GM21619 (cell line): ENCODE data around the gene C5orf15.
"Not testable (repeated sequence)": the region's sequence is repeated elsewhere in the genome, so short reads cannot be mapped to it uniquely, and the experiment has no call there.

Experiments used
- ATAC-seq: cut with Tn5 transposase; IDR thresholded peaks from one replicate; pipeline ENCODE4 v1.9.1; 2021; ENCODE audit not compliant: unreplicated experiment

Gene C5orf15

GRCh38 chr5:133938929-133939328 lies 29.5 kb downstream of the C5orf15 start:
- ATAC-seq = no peak

DNA sequence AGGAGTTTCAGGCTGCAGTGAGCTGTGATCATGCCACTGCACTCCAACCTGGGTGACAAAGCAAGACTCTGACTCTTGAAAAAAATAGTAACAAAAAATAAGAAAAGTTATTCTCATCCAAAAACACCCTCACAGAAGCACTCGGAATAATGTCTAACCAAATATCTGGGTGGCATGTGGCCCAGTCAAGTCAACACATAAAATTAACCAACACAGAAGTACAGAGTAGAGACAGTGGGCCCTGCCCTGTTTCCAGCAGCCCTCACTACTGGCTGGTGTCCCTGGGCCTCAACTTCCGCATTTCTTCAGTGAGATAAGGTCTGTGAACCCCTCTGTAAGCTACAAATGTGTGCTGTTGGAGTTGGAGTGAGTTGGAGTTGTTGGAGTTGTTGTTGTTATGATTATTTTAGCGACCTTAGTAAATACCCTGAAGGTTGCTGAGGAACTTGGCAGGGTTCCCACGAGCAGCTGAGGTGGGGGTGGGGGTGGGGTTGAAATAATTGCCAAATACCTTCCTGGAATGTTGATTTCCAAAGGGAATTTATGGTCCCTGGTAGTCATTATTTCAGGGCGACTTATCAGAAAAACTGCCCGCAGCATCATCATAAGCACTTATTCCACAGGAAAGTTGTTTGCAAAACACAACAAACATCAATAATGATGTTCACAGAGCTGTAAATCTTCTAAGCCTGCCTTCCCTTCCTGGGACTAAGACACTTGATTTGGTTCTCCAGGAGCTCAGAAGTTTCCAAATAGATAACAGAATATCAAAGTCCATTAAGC lies 30.2 kb downstream of the C5orf15 start:
- no peak for ATAC-seq

DNA sequence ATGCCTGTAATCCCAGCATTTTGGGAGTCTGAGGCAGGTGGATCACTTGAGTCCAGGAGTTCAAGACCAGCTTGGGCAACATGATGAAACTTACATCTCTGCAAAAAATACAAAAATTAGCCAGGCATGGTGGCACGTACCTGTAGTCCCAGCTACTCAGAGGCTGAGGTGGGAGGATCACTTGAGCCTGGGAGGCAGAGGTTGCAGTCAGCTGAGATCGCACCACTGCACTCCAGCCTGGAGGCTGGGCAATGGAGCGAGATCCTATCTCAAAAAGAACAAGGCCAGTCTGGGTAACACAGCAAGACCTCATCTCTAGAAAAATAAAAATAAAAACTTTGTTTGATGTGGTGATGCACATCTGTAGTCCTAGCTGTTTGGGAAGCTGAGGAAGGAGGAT lies 30.8 kb downstream of the C5orf15 start:
- ATAC-seq = not testable (repeated sequence)

- ATAC-seq = no peak
Measured at GRCh38 chr5:133936651-133937015, 31.8 kb downstream of the C5orf15 start.

DNA sequence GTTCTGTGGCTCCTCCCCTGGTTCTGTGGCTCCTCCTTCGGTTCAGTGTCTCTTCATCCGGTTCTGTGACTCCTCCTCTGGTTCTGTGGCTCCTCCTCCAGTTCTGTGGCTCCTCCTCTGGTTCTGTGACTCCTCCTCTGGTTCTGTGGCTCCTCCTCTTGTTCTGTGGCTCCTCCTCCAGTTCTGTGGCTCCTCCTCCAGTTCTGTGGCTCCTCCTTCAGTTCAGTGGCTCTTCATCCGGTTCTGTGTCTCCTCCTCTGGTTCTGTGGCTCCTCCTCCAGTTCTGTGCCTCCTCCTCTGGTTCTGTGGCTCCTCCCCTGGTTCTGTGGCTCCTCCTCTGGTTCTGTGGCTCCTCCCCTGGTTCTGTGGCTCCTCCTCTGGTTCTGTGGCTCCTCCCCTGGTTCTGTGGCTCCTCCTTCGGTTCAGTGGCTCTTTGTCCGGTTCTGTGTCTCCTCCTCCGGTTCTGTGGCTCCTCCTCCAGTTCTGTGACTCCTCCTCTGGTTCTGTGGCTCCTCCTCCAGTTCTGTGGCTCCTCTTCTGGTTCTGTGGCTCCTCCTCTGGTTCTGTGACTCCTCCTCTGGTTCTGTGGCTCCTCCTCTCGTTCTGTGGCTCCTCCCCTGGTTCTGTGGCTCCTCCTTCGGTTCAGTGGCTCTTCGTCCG lies 32.3 kb downstream of the C5orf15 start:
- ATAC-seq = not testable (repeated sequence)

DNA sequence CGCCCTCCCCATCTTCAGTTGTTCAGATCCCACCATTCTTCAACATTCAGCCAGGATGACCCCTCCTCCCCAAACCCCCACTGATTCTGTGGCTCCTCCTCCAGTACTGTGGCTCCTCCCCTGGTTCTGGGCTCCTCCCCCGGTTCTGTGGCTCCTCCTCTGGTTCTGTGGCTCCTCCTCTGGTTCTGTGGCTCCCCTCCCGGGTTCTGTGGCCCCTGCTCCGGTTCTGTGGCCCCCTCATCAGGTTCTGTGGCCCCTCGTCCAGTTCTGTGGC lies 32.8 kb downstream of the C5orf15 start:
- ATAC-seq = no peak

DNA sequence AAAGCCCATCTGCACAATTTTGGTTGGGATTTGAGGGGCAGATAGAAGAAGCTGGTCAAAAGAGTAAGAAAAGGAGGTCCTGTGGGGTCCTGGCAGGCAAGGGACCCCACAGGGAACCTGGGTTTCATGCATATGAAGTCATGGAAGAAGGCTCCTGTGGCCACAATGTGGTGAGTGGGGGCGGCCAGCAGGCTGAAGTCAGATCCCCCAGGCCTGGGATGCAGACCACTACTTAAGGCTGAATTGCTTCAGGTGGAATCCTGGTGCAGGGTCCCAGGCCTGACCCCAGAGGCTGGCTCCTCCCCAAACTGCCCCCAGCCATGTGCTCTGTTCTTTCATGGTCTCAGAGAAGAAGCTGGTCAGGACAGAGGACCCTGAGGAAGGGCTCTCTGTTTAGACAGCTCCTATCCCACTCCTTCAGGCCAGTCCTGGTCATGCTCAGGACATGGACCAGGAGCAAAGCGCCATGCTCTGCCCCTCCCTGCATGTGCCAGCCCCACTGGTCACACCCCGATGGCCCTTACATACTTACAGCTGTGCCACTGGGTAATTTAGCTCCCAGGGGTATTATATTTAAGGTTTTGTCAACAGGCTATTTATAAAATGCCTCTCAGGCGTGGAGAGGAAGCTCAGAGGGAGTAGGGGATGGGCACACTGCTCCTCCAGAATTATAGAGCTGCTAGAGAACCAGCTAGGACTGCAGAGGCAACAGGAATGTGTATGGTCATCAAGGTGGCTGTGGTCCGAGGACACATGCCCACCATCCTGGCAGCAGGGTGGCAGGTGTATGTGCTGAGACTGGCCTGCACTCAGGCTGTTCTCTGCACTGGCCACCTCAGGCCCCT lies 33.4 kb downstream of the C5orf15 start:
- peak; percentile 37 for ATAC-seq

- ATAC-seq = no peak
Measured at GRCh38 chr5:133934311-133934710, 34.1 kb downstream of the C5orf15 start.

DNA sequence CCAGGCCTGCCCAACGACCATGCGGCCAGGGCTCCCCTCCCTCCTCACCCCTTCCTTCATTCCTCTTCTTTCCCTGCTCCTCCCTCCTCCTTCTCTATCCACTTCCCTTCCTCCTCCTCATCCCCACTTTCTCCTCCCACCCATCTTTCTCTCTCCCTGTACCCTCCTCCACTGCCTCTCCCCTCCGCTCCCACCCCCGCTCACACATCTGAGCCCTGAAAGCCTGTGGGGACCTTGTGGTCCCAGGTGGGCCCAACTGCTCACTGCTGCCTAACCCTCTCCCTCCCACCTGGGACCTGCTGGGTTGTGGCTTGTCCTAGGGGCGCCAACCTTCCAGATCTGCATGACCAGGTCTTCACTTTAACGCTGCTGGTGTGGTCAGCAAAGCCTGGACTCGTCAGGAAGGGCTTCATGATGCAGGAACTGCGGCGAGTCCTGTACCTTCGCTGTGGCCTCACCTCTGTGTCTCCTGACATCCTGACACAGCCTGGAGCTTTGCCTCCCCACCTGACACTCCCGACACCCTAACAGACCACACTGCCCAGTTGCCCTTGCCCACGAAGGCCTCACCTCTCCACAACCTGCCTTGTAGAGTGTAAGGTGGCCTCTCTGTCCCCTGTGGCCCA lies 34.6 kb downstream of the C5orf15 start:
- ATAC-seq = no peak

- ATAC-seq = no peak
Measured at GRCh38 chr5:133933169-133933509, 35.3 kb downstream of the C5orf15 start.

GRCh38 chr5:133932441-133933168 lies 35.8 kb downstream of the C5orf15 start:
- ATAC-seq = no peak

DNA sequence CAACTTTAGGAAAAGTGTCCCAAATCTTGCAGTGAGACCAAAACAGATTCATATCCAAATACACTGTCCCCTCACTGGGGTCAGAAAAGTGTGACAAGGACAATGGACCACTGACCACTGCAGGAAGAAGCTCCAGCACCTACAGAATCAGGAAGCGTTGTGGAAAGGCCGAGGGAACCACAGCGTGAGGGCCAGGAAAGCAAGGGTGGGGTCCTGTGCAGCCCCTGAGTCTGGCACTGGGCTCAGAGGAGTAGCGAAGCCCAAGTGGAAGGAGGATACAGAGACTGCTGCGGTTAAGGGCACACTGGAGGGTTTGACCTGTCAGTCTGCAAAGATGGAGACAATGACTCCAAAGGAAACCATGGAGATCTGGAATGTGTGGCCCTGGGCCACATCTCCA lies 36.9 kb downstream of the C5orf15 start:
- no peak for ATAC-seq

DNA sequence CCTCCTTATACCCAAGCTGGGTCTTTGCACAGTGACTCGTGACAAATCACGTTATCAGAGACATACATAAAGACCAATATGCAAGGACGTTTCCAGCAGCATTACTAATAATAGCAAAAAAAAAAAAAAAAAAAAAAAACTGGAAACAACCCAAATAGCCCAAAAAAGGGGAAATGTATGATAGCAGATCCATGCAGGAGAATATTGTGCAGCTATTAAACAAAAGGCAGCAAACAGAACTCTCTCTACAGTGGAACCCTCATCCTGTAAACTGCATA lies 37.7 kb downstream of the C5orf15 start:
- ATAC-seq = no peak

- ATAC-seq = no peak
Measured at GRCh38 chr5:133930061-133930812, 38.2 kb downstream of the C5orf15 start.

- ATAC-seq = no peak
Measured at GRCh38 chr5:133928587-133929393, 39.6 kb downstream of the C5orf15 start.

GRCh38 chr5:133927300-133928180 lies 40.9 kb downstream of the C5orf15 start:
- ATAC-seq = no peak

DNA sequence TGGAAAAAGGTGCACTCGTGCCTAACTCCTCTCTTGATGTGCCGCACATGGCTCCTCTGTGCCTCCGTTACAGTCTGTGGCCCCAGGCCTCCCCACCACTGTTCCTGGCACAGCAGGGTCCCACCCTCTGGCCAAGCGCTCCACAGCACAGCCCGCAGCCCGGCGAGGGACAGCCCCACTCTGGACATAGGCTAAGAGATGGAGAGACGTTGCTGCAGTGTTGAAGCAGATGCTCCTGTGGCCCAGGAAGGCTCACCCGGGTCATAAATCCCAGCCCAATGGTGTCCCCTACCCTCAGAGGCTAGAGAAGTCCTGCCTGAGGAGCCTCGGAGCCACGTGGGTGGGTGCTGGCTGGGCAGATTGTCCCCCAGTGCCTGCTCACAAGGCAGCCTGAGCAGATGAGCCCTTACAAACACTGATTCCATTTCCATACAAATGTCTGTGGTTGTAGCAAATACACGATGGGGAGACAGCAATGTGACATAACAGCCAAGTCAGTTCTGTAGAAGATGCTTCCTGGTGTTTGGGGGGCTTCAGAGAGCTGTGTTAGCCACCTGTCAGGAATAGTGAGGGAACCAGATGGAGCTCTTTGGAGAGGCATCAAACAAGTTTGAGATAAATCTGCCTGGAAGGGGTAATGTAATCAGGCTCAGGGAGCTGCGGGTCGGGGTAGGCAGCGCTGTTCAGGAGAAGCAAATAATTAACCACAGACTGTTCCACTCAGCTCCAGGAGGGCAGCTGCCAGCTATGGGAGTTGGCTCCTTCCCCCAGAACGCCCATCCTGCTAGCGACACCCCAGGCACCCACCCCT lies 41.7 kb downstream of the C5orf15 start:
- ATAC-seq = no peak
